ENCODE measurements around the gene SLC7A5.

SLC7A5 gene

DNA sequence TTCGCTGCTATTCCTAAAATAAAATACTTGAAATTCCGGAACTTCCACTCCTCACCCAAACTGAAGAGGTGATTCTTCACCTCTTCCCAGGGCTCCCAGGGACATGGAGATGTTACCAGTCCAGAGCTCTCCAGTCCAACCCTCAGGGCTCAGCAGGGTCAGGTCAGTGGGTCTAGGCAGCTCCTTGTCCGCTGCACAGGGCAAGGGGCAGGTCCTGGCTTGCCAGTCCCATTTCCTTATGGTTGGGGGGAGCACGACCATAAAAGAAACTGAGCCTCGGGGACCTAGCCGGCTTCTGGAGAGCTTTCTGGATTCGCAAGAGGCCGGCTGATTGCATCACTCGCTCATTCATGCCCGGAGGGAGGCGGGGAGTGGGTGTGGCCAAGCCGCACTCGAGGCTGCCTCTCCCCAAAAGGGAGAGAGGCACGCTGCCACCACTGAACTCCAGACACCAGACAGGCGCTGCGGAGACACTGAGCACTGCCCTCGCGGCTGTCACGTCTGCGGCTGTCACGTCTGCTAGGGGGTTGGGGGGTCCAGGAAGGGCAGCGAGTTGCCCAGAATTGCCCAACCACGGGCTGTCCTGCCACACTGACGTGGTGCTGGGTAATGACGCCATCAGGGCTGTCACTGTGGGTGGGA is 15.8 kb downstream of the SLC7A5 start:
- DNase-seq (ENCODE audit: low read depth) = peak; percentile 90
- peak overlapping the region; percentile 29 for H3K4me3 ChIP-seq (ENCODE audit: low read depth, low read length)
- TF ChIP-seq, protein P1, sequence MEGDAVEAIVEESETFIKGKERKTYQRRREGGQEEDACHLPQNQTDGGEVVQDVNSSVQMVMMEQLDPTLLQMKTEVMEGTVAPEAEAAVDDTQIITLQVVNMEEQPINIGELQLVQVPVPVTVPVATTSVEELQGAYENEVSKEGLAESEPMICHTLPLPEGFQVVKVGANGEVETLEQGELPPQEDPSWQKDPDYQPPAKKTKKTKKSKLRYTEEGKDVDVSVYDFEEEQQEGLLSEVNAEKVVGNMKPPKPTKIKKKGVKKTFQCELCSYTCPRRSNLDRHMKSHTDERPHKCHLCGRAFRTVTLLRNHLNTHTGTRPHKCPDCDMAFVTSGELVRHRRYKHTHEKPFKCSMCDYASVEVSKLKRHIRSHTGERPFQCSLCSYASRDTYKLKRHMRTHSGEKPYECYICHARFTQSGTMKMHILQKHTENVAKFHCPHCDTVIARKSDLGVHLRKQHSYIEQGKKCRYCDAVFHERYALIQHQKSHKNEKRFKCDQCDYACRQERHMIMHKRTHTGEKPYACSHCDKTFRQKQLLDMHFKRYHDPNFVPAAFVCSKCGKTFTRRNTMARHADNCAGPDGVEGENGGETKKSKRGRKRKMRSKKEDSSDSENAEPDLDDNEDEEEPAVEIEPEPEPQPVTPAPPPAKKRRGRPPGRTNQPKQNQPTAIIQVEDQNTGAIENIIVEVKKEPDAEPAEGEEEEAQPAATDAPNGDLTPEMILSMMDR (IDR thresholded peaks at IDR 0.05; ENCODE audit: insufficient read depth, low read depth, low read length, missing control alignments) = no peak

DNA sequence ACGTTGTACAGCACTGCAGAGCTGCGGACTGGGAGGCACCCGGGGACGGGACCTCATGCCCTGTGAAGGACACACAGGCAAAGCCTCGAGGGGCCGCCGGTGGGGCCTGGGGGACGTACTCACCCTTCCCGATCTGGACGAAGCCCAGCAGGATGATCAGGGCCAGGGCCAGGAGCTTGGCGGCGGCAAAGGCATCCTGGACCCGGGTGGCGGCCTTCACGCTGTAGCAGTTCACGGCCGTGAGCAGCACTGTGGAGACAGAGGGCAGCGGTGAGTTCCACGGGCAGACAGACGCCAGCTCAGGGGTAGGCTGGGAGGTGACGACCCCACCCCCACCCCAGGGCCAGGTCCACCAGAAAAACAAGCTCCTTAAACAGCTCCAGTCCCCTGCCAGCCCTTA is 17.7 kb downstream of the SLC7A5 start:
- H3K4me3 ChIP-seq (ENCODE audit: low read depth, low read length) = no peak overlapping the region
- DNase-seq (ENCODE audit: low read depth) = no peak
- TF ChIP-seq, protein P1 (IDR thresholded peaks at IDR 0.05; ENCODE audit: insufficient read depth, low read depth, low read length, missing control alignments) = no peak

DNA sequence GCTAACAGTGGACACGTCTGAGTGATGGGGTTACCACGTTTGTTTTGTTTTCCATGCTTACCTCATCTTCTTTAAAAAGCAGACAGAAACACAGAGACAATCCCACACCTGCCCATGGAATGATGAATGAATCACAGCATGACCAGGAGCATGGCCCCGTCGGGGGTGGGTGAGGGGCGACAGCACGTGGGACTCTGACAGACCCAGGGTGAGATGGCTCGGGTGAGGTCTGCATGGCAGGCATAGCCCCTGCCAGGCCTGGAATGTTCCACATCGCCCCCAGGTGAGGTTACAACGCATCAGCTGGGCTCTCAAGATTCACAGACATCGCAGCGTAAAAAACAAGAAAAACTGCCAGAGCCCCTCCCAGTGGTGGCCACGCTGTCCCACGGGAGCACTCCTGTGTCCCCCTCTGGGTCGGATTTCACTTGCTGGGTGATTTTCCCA is 18.1 kb downstream of the SLC7A5 start:
- DNase-seq (ENCODE audit: low read depth) = no peak
- H3K4me3 ChIP-seq (ENCODE audit: low read depth, low read length) = no peak overlapping the region
- TF ChIP-seq, protein P1 (IDR thresholded peaks at IDR 0.05; ENCODE audit: insufficient read depth, low read depth, low read length, missing control alignments) = no peak

DNA sequence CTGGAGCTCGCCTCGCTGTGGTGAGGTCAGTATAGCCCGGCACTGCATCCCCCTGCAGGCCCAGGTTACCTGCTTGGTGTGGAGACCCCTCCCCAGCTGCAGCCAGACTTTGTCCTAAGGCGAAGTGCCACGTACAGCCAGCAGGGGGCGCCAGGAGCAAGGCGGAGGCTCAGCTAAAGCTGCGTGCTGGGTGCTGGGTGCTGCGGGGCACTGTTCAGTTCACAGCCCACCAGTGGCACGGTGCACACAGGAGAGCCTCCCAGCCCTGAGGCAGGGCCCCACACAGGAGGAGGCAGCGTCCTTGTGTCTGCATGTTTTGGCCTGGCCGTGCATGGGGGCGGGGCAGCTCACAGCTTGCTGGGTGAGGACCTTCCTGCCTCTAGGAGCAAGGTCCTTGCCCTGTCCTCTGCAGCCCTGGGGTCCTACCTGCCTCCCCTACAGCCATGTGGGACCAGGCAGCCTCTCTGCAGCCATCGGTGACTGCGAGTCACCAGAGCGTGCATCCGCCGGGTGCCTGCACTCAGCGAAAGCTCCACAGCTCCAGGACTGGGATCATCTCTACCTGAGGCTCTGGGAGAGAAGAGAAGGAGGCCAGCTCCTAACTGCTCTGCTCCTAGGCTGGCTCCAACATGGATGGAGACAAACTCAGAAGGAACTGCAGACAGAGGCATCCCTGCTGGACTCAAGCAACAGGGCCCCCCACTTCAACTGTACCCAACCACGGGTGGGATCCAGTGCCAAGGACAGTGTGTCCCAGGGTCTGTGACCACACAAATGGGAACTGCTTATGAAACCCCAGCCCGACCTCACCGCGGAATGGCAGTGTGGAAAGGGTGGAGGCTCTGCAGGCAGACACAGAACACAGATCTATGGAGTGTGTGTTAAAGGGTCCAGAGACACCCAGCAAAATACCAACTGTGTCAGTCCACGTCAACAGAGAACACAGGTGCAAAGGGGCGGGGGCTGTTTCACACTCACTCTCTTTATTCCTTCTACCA is 19.0 kb downstream of the SLC7A5 start:
- TF ChIP-seq, protein P1 (IDR thresholded peaks at IDR 0.05; ENCODE audit: insufficient read depth, low read depth, low read length, missing control alignments) = peak; percentile 97
- peak; percentile 73 for DNase-seq (ENCODE audit: low read depth)
- H3K4me3 ChIP-seq (ENCODE audit: low read depth, low read length) = no peak overlapping the region

DNA sequence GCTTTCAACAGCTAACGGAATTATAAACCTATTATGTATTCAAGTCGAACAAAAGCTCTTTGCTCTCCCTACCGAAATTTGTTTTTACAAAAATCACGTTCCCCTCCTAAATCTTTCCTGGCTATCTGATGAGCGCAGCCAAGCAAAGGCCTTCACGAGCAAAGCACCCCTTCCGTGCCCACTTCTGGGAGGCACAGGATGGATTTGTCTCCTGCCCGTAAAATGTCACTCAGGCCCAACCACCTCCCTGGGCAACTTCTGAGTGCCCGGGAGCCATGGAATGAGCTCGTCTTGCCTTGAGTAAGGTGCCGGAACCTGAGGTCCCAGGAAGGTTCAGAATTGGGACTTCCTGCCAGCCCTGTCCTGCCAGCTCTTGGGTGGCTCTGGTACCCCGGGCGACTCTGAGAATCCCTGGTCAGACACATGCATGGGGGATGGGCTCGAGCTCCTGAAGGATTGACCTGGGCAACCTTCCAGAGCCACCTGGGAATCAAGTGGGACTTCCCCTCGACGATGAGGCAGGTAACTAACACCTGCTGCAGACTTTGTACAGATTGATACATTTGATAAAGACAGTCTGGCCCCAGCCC is 19.8 kb downstream of the SLC7A5 start:
- no peak for DNase-seq (ENCODE audit: low read depth)
- TF ChIP-seq, protein P1 (IDR thresholded peaks at IDR 0.05; ENCODE audit: insufficient read depth, low read depth, low read length, missing control alignments) = no peak
- H3K4me3 ChIP-seq (ENCODE audit: low read depth, low read length) = no peak overlapping the region

DNA sequence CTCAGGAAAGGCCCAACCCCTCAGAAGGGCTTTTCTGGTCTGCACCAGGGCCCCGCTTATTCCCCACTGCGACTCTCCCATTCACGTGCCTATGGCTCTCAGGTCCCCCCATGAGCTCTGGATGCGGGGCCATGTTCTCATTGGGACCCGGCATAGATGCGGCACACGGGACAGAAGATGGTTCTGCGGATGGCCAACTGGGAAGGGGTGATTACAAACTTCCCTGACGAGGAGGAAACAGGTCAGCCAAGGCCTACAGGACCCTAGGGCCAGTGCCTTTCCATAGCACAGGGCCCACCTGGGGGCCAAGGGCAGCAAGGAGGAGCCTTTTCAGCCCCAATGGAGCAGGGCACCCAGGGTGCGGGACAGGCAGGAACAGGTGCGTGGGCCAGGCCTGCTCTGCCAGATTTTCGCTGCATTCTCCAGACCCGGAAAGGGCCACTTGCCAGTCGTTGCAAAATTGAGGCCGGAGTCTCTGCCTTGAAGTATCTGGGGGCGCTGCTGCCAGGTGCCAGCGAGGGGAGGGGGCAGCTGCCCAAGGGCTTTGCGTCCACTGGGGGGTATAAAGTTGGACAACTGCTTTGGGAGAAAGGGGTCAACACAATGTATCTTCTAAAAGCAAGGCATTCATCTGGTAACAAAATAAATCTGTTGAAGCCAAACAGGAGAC is 20.5 kb downstream of the SLC7A5 start:
- H3K4me3 ChIP-seq (ENCODE audit: low read depth, low read length) = no peak overlapping the region
- TF ChIP-seq, protein P1 (IDR thresholded peaks at IDR 0.05; ENCODE audit: insufficient read depth, low read depth, low read length, missing control alignments) = no peak
- DNase-seq (ENCODE audit: low read depth) = no peak

Measured in GM12865 (cell line).